HL-60 (cell line): ENCODE results near the gene PDE6B.
A peak's percentile ranks its signal among the peaks of the same experiment; 100 is the strongest.

Experiments
- DNase-seq, 2 experiments: peaks; one replicate each; pipeline ENCODE4 v3.0.0-alpha.2; 2010 to 2020; ENCODE audit warnings: low read depth in 1 of 2, low spot score in 1 of 2
- H3K27ac ChIP-seq: fragments of 250-450 bp; sonication (Bioruptor Pico); replicated peaks from 2 replicates; pipeline ENCODE4 v1.5.1; 2020; ENCODE audit warnings: mild to moderate bottlenecking, moderate library complexity
- H3K27me3 ChIP-seq: fragments of 250-450 bp; sonication (Bioruptor Pico); 2 replicates; pipeline ENCODE4 v1.5.1; 2021; ENCODE audit warnings: mild to moderate bottlenecking, moderate library complexity; ENCODE audit not compliant: insufficient read depth, poor library complexity, severe bottlenecking
- H3K4me3 ChIP-seq: replicated peaks from 2 replicates; pipeline ENCODE4 v1.5.1; 2011; ENCODE audit warnings: mild to moderate bottlenecking, control low read depth, low read length; ENCODE audit not compliant: insufficient read depth
- CTCF ChIP-seq: IDR thresholded peaks from one replicate; pipeline ENCODE4 v1.5.1; 2011; ENCODE audit warnings: low read length, control low read depth, inconsistent platforms; ENCODE audit not compliant: insufficient read depth
- GABPA ChIP-seq: IDR thresholded peaks from 2 replicates; pipeline ENCODE4 v1.6.1; 2012; ENCODE audit warnings: low read depth
- POLR2AphosphoS5 ChIP-seq: IDR thresholded peaks from 2 replicates; pipeline ENCODE4 v1.6.1; 2012; ENCODE audit warnings: low read depth
- REST ChIP-seq: IDR thresholded peaks from 2 replicates; pipeline ENCODE4 v1.6.1; 2012; ENCODE audit warnings: low read depth; ENCODE audit not compliant: insufficient replicate concordance
- SPI1 ChIP-seq: IDR thresholded peaks from 2 replicates; pipeline ENCODE4 v1.6.1; 2012; ENCODE audit warnings: low read depth, mild to moderate bottlenecking, borderline replicate concordance

The PDE6B gene

GRCh38 chr4:703336-704197 is 78.2 kb downstream of the PDE6B start:
- no peak for DNase-seq
- Histone ChIP-seq H3K27ac (no peak overlapping the region), H3K27me3 (no peaks in the 10 kb centered on the region), H3K4me3 (no peak overlapping the region)
- TF ChIP-seq POLR2AphosphoS5 (no peak), SPI1 (no peak), REST (no peak), CTCF (no peak), GABPA (no peak)

- no peak overlapping the region for H3K27ac ChIP-seq
- no peaks in the 10 kb centered on the region for H3K27me3 ChIP-seq
- TF ChIP-seq REST: no peak
- TF ChIP-seq GABPA: no peak
- TF ChIP-seq CTCF: no peak
- TF ChIP-seq SPI1: no peak
- TF ChIP-seq POLR2AphosphoS5: no peak
- no peak overlapping the region for H3K4me3 ChIP-seq
- DNase-seq: no peak
These were observed 79.0 kb downstream of the PDE6B start for GRCh38 chr4:704198-704891.

DNA sequence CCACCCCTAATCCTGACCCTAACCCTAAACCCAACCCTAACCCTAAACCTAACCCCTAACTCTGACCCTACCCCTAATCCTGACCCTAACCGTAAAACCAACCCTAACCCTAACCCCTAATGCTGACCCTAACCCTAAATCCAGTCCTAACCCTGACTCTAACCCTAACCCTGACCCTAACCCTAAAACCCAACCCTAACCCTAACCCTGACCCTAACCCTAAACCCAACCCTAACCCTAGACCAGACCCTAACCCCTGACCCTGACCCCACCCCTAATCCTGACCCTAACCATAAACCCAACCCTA is 79.6 kb downstream of the PDE6B start:
- H3K4me3 ChIP-seq: peak overlapping the region; percentile 41
- H3K27ac ChIP-seq: no peak overlapping the region
- no peak for DNase-seq

More for the DNA sequence above, 79.6 kb downstream of the PDE6B start:
- TF ChIP-seq GABPA (no peak), SPI1 (no peak), CTCF (no peak), REST (no peak), POLR2AphosphoS5 (no peak)
- H3K27me3 ChIP-seq: no peaks in the 10 kb centered on the region
